Stimulated activated CD4-positive, alpha-beta T cell treated with anti-CD3 and anti-CD28 coated beads, TNF-alpha, amount 100 ng/mL, for 24 hours (primary cell): Measurements from ENCODE around the gene SESN2.

Experiments used
- DNase-seq, 3 experiments: peaks; one replicate each; pipeline ENCODE4 v3.0.0-alpha.2; 2020; ENCODE audit warnings: low read depth in 3 of 3

SESN2 gene

GRCh38 chr1:28329395-28330153 is 70.3 kb downstream of the SESN2 start:
- DNase-seq = peak; percentile 11 to 27 (median 11)
